K562 (cell line): Measurements from ENCODE around the gene RCOR3. TPM values are rescaled to one million over a fixed set of nuclear protein-coding genes. Genes with fewer than 3 reads are reported as not detected.

ENCODE experiments used
- ATAC-seq: fragments of 200-7000 bp; cut with Tn5 transposase; 3 replicates; pipeline ENCODE4 v1.9.1; 2020; ENCODE audit warnings: moderate library complexity
- BruUV-seq: library from RNA; stranded (reverse); fragments of 400-500 nt; replicated peaks from 2 replicates; lab custom pipeline; 2021; lab: Mats Ljungman, UMichigan
- CTCF ChIA-PET: fragments of 300-600 bp; formaldehyde crosslinking; extraction: SDS; loops from one replicate; lab custom pipeline; 2021; ENCODE audit warnings: low intra/inter-chr PET ratio; lab: Yijun Ruan, JAX
- POLR2A ChIA-PET: fragments of 300-600, 350-650 bp; sonication (Branson Sonifier 250); formaldehyde crosslinking; extraction: SDS; loops from one replicate; lab custom pipeline; 2021; ENCODE audit warnings: antibody characterized with exemption, inconsistent platforms; lab: Yijun Ruan, JAX
- DNase-seq, 4 experiments: peaks; one replicate each; pipeline versions ENCODE4 v3.0.0 to v3.0.0-alpha.2; 2011 to 2018; ENCODE audit warnings: low spot score in 3 of 4, mixed read lengths in 3 of 4; ENCODE audit errors: extremely low read depth in 1 of 4
- FAIRE-seq: peaks from 2 replicates; lab custom pipeline; 2011; peaks lifted over from hg19 to GRCh38; lab: Jason Lieb, UNC
- H2AFZ ChIP-seq: 2 replicates; pipeline ENCODE4 v1.6.0; 2011; ENCODE audit warnings: low read depth, low read length, control low read depth, inconsistent platforms
- H3K27ac ChIP-seq: fragments of 200-600 bp; 3 replicates; pipeline ENCODE4 v1.8.0; 2011; ENCODE audit warnings: low read depth, mild to moderate bottlenecking, control low read depth, inconsistent platforms, low read length, moderate library complexity, mixed read lengths; ENCODE audit errors: extremely low read depth
- H3K27me3 ChIP-seq, 2 experiments: fragments of 300-600 bp in 1 of 2; 2 replicates in 1 of 2; 3 replicates in 1 of 2; pipeline versions ENCODE4 v1.6.0 to v1.8.0; 2011; ENCODE audit warnings: inconsistent platforms in 2 of 2, low read length in 2 of 2, mild to moderate bottlenecking in 1 of 2, mixed read lengths in 1 of 2, moderate library complexity in 1 of 2; ENCODE audit not compliant: control insufficient read depth in 2 of 2, insufficient read depth in 2 of 2
- H3K36me3 ChIP-seq: fragments of 300-600 bp; 3 replicates; pipeline ENCODE4 v1.8.0; 2011; ENCODE audit warnings: mild to moderate bottlenecking, low read length, inconsistent platforms; ENCODE audit not compliant: control insufficient read depth, insufficient read depth
- H3K4me1 ChIP-seq, 2 experiments: fragments of 200-600 bp in 1 of 2; replicated peaks in 1 of 2; 2 replicates in 1 of 2; 3 replicates in 1 of 2; pipeline versions ENCODE4 v1.5.1 to v1.8.0; 2011; ENCODE audit warnings: inconsistent platforms in 2 of 2, low read length in 2 of 2, mild to moderate bottlenecking in 1 of 2, mixed read lengths in 1 of 2, moderate library complexity in 1 of 2; ENCODE audit not compliant: control insufficient read depth in 2 of 2, insufficient read depth in 2 of 2
- H3K4me2 ChIP-seq: 2 replicates; pipeline ENCODE4 v1.6.1; 2011; ENCODE audit warnings: low read length, control low read depth, inconsistent platforms, mixed read lengths; ENCODE audit not compliant: insufficient read depth
- H3K4me3 ChIP-seq: fragments of 200-600 bp; sonication (generic), shearing (Covaris generic); 2 replicates; pipeline ENCODE4 v1.5.1; 2016; ENCODE audit warnings: control low read depth, inconsistent platforms
- H3K79me2 ChIP-seq: fragments of 200-600 bp; 3 replicates; pipeline ENCODE4 v1.8.0; 2011; ENCODE audit warnings: low read length, inconsistent platforms; ENCODE audit not compliant: control insufficient read depth, insufficient read depth
- H3K9ac ChIP-seq, 2 experiments: 2 replicates each; pipeline versions ENCODE4 v1.6.0 to v1.6.1; 2011; ENCODE audit warnings: low read depth in 2 of 2, low read length in 2 of 2, control low read depth in 1 of 2, inconsistent platforms in 1 of 2, mild to moderate bottlenecking in 1 of 2, mixed read lengths in 1 of 2; ENCODE audit not compliant: insufficient read depth in 1 of 2
- H3K9me1 ChIP-seq: one replicate; pipeline ENCODE4 v1.6.0; 2011; ENCODE audit warnings: inconsistent platforms, mild to moderate bottlenecking, low read length, moderate library complexity; ENCODE audit not compliant: control insufficient read depth, insufficient read depth
- H3K9me3 ChIP-seq: replicated peaks from 2 replicates; pipeline ENCODE4 v1.5.1; 2011; ENCODE audit warnings: low read depth, low read length, inconsistent platforms; ENCODE audit not compliant: control insufficient read depth, insufficient read depth
- H4K20me1 ChIP-seq: replicated peaks from 2 replicates; pipeline ENCODE4 v1.6.1; 2011; ENCODE audit warnings: low read length, inconsistent platforms, mixed read lengths; ENCODE audit not compliant: control insufficient read depth, insufficient read depth
- FOXM1 ChIP-seq, 2 experiments: fragments of 450-650 bp in 1 of 2; sonication (generic) in 1 of 2; formaldehyde crosslinking in 1 of 2; IDR thresholded peaks; 2 replicates each; pipeline versions ENCODE4 v1.6.1 to v1.9.0; 2017 to 2022; ENCODE audit warnings: low read depth in 2 of 2, mild to moderate bottlenecking in 2 of 2, missing genetic modification reagents in 1 of 2, moderate library complexity in 1 of 2
- ZBTB1 ChIP-seq: sonication (generic); formaldehyde crosslinking; IDR thresholded peaks from 2 replicates; pipeline ENCODE4 v1.8.1; 2023; ENCODE audit warnings: missing genetic modification reagents, low read depth, mild to moderate bottlenecking, borderline replicate concordance
- ZNF507 ChIP-seq: conservative IDR thresholded peaks from 2 replicates; pipeline ENCODE4 v1.6.1; 2017; ENCODE audit warnings: missing genetic modification characterization, missing compliant biosample characterization
- WGBS: fragments of 100-300 bp; shearing (Covaris generic); methylation state at CpG from one replicate; pipeline ENCODE4 v1.1.6; 2016; ENCODE audit warnings: low coverage, mixed read lengths; ENCODE audit not compliant: insufficient coverage; ENCODE audit errors: missing lambda C conversion rate; 5-methylcytosine and 5-hydroxymethylcytosine counted together
- in situ Hi-C: fragments of 300-500 bp; cut with MboI; formaldehyde crosslinking; loops from 4 replicates; pipeline ENCODE4 v1.15.0; 2018; ENCODE audit warnings: inconsistent platforms, mixed read lengths
- intact Hi-C: fragments of 100-400 bp; cut with micrococcal nuclease; formaldehyde crosslinking; loops from 2 replicates; pipeline ENCODE4 v1.14.2; 2022
- polyA plus RNA-seq, 8 experiments: library from polyadenylated mRNA; depleted of rRNA in 4 of 8; stranded (reverse) in 5 of 8; unstranded in 3 of 8; fragments of >200 nt; fragmentation: Nextera tagmentation in 2 of 8; fragmentation: Illumina TruSeq in 1 of 8; extraction: Ambion mirVana in 2 of 8; extraction: Trizol in 1 of 8; gene quantifications; 2 replicates each; pipeline versions ENCODE4 v1.2.1 to v1.2.3, GENCODE V29; 2011 to 2014; ENCODE audit warnings: inconsistent platforms in 1 of 8, missing spikeins in 1 of 8
- total RNA-seq, 7 experiments: library from RNA; depleted of rRNA in 6 of 7; stranded (reverse); fragments of >200 nt in 6 of 7; fragmentation: Illumina TruSeq in 2 of 7; extraction: Trizol in 2 of 7; gene quantifications; 2 replicates each; pipeline versions ENCODE4 v1.2.1 to v1.2.3, GENCODE V29; 2011 to 2021; ENCODE audit warnings: low replicate concordance in 1 of 7
- TF ChIP-seq, protein P1 (sequence below): fragments of 450-650 bp; IDR thresholded peaks from 2 replicates; pipeline ENCODE4 v1.6.1; 2016; ENCODE audit warnings: mild to moderate bottlenecking, moderate library complexity
- TF ChIP-seq, protein P2 (sequence below): fragments of 450-650 bp; IDR thresholded peaks from 2 replicates; pipeline ENCODE4 v1.6.1; 2017; ENCODE audit warnings: antibody characterized with exemption

Gene RCOR3
- total and polyA plus RNA-seq, 9 of the 15 experiments (the other 6 are each of a cell fraction or from before 2014, with no cell fraction given), result 9.7 to 42.7 (median 29.5) TPM

DNA sequence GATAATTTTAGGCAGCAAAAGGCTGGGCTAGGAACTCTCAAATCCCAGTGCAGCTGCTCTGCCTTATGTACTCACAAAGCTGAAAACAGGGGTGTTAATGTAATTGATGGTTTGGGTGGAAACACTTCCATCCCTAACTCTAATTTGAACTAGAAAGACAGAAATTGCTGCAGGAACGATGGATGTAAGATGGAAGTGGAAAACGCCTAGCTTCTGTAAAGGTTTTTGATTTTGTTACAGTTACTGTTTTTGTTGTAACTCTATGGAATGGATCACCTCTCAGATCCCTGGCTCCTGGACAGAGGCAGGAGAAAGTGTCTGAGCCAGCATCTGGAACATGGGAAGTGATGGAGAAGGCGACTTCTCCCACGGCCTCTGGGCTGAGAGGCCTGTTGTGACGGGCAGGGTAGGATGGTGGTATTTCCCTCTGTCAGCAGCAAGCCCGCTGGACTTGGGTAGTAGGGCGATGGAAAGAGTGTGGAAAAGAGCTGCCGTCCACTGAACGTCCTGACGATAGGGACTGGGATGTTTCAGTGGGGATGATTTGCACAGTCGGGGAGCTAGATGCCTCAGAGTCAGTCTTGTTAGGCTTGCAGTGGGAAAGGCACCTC lies 69.0 kb downstream of the RCOR3 start:
- CTCF ChIA-PET, result no interaction called here
- Histone ChIP-seq H3K4me3 (no peak overlapping the region), H3K4me1 (peaks cover 27 to 28% of the 10 kb centered on the region in 2 experiments), H3K9ac (no peak overlapping the region), H3K9me1 (no peaks in the 10 kb centered on the region), H2AFZ (no peak overlapping the region), H3K27ac (no peak overlapping the region), H3K79me2 (no peaks in the 10 kb centered on the region), H3K27me3 (no peaks in the 10 kb centered on the region; a peak in 1 of 5 replicates), H4K20me1 (0 out of 2 replicates have a peak, but pooled peaks cover 3% of the 10 kb centered on the region), H3K36me3 (no peaks in the 10 kb centered on the region), H3K4me2 (no peak overlapping the region), H3K9me3 (no peaks in the 10 kb centered on the region)
- intact Hi-C loops, result no loop called here
- ATAC-seq (no peak), DNase-seq (no peak), FAIRE-seq (no peak)
- TSS peak; percentile 46 for BruUV-seq
- in situ Hi-C loops, result loop anchor here (10.0 kb wide), 1 partner anchor 327 kb away; no protein-coding TSS in a partner anchor
- POLR2A ChIA-PET, result interaction anchor here (0.5 to 2.1 kb wide), 14 partner anchors 8 to 278 kb away, joined by 3 to 15 read pairs (median 4); no protein-coding TSS in a partner anchor
- WGBS, result 78% methylated on average over 11 of the region's 11 CpGs
- TF ChIP-seq, protein P1, sequence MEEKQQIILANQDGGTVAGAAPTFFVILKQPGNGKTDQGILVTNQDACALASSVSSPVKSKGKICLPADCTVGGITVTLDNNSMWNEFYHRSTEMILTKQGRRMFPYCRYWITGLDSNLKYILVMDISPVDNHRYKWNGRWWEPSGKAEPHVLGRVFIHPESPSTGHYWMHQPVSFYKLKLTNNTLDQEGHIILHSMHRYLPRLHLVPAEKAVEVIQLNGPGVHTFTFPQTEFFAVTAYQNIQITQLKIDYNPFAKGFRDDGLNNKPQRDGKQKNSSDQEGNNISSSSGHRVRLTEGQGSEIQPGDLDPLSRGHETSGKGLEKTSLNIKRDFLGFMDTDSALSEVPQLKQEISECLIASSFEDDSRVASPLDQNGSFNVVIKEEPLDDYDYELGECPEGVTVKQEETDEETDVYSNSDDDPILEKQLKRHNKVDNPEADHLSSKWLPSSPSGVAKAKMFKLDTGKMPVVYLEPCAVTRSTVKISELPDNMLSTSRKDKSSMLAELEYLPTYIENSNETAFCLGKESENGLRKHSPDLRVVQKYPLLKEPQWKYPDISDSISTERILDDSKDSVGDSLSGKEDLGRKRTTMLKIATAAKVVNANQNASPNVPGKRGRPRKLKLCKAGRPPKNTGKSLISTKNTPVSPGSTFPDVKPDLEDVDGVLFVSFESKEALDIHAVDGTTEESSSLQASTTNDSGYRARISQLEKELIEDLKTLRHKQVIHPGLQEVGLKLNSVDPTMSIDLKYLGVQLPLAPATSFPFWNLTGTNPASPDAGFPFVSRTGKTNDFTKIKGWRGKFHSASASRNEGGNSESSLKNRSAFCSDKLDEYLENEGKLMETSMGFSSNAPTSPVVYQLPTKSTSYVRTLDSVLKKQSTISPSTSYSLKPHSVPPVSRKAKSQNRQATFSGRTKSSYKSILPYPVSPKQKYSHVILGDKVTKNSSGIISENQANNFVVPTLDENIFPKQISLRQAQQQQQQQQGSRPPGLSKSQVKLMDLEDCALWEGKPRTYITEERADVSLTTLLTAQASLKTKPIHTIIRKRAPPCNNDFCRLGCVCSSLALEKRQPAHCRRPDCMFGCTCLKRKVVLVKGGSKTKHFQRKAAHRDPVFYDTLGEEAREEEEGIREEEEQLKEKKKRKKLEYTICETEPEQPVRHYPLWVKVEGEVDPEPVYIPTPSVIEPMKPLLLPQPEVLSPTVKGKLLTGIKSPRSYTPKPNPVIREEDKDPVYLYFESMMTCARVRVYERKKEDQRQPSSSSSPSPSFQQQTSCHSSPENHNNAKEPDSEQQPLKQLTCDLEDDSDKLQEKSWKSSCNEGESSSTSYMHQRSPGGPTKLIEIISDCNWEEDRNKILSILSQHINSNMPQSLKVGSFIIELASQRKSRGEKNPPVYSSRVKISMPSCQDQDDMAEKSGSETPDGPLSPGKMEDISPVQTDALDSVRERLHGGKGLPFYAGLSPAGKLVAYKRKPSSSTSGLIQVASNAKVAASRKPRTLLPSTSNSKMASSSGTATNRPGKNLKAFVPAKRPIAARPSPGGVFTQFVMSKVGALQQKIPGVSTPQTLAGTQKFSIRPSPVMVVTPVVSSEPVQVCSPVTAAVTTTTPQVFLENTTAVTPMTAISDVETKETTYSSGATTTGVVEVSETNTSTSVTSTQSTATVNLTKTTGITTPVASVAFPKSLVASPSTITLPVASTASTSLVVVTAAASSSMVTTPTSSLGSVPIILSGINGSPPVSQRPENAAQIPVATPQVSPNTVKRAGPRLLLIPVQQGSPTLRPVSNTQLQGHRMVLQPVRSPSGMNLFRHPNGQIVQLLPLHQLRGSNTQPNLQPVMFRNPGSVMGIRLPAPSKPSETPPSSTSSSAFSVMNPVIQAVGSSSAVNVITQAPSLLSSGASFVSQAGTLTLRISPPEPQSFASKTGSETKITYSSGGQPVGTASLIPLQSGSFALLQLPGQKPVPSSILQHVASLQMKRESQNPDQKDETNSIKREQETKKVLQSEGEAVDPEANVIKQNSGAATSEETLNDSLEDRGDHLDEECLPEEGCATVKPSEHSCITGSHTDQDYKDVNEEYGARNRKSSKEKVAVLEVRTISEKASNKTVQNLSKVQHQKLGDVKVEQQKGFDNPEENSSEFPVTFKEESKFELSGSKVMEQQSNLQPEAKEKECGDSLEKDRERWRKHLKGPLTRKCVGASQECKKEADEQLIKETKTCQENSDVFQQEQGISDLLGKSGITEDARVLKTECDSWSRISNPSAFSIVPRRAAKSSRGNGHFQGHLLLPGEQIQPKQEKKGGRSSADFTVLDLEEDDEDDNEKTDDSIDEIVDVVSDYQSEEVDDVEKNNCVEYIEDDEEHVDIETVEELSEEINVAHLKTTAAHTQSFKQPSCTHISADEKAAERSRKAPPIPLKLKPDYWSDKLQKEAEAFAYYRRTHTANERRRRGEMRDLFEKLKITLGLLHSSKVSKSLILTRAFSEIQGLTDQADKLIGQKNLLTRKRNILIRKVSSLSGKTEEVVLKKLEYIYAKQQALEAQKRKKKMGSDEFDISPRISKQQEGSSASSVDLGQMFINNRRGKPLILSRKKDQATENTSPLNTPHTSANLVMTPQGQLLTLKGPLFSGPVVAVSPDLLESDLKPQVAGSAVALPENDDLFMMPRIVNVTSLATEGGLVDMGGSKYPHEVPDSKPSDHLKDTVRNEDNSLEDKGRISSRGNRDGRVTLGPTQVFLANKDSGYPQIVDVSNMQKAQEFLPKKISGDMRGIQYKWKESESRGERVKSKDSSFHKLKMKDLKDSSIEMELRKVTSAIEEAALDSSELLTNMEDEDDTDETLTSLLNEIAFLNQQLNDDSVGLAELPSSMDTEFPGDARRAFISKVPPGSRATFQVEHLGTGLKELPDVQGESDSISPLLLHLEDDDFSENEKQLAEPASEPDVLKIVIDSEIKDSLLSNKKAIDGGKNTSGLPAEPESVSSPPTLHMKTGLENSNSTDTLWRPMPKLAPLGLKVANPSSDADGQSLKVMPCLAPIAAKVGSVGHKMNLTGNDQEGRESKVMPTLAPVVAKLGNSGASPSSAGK, result no peak
- TF ChIP-seq, protein P2, sequence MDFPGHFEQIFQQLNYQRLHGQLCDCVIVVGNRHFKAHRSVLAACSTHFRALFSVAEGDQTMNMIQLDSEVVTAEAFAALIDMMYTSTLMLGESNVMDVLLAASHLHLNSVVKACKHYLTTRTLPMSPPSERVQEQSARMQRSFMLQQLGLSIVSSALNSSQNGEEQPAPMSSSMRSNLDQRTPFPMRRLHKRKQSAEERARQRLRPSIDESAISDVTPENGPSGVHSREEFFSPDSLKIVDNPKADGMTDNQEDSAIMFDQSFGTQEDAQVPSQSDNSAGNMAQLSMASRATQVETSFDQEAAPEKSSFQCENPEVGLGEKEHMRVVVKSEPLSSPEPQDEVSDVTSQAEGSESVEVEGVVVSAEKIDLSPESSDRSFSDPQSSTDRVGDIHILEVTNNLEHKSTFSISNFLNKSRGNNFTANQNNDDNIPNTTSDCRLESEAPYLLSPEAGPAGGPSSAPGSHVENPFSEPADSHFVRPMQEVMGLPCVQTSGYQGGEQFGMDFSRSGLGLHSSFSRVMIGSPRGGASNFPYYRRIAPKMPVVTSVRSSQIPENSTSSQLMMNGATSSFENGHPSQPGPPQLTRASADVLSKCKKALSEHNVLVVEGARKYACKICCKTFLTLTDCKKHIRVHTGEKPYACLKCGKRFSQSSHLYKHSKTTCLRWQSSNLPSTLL, result no peak
- TF ChIP-seq ZNF507 (tag), result peak; percentile 88
- 0 out of 2 replicates have a peak, but pooled peaks have one; percentile 29 for TF ChIP-seq ZBTB1 (CRISPR knock-in tag)
- no peak for TF ChIP-seq FOXM1 (IDR thresholded peaks at IDR 0.05; ENCODE audit: low read depth)
- TF ChIP-seq FOXM1 (CRISPR knock-in tag; IDR thresholded peaks at IDR 0.05; ENCODE audit: low read depth), result no peak
